Right lobe of liver (tissue), 6 donors: ENCODE results near the gene FYN. TPM values are rescaled to one million over a fixed set of nuclear protein-coding genes. Genes with fewer than 3 reads are reported as not detected.
A peak's percentile ranks its signal among the peaks of the same experiment; 100 is the strongest.

Experiments used
- ATAC-seq, 4 donors: fragments of 200-7000 bp; cut with Tn5 transposase; one replicate each; pipeline ENCODE4 v1.9.1; 2020; ENCODE audit warnings: mild to moderate bottlenecking in 4 of 4, moderate library complexity in 4 of 4
- DNase-seq, 3 donors: peaks; one replicate each; pipeline ENCODE4 v3.0.0-alpha.2; 2020
- H3K27ac ChIP-seq, 3 donors: fragments of 200-600 bp; one replicate each; pipeline ENCODE4 v1.8.0; 2022
- H3K27me3 ChIP-seq, 2 donors: fragments of 200-600 bp; one replicate each; pipeline ENCODE4 v1.8.0; 2022
- H3K36me3 ChIP-seq, 4 donors: fragments of 200-600 bp; sonication (generic) in 1 of 4; one replicate each; pipeline versions ENCODE4 v1.5.1 to v1.8.0; 2017 to 2022; ENCODE audit warnings: control low read depth in 1 of 4
- H3K4me1 ChIP-seq, 4 donors: fragments of 200-600 bp; sonication (generic) in 1 of 4; one replicate each; pipeline versions ENCODE4 v1.5.1 to v1.8.0; 2017 to 2022; ENCODE audit warnings: control low read depth in 1 of 4
- H3K4me3 ChIP-seq, 3 donors: fragments of 200-600 bp; one replicate each; pipeline ENCODE4 v1.8.0; 2022
- H3K9me3 ChIP-seq, 4 donors: fragments of 200-600 bp; sonication (generic) in 1 of 4; one replicate each; pipeline versions ENCODE4 v1.5.1 to v1.8.0; 2017 to 2022; ENCODE audit warnings: control low read depth in 1 of 4
- CTCF ChIP-seq, 4 donors: fragments of 200-600 bp in 3 of 4; fragments of 450-650 bp in 1 of 4; IDR thresholded peaks; one replicate each; pipeline versions ENCODE4 v1.5.1 to v1.8.0; 2016 to 2022; ENCODE audit warnings: antibody characterized with exemption in 4 of 4, mild to moderate bottlenecking in 2 of 4
- POLR2A ChIP-seq: fragments of 450-650 bp; IDR thresholded peaks from one replicate; pipeline ENCODE4 v1.6.1; 2017; ENCODE audit warnings: antibody characterized with exemption, mild to moderate bottlenecking
- WGBS: methylation state at CpG from one replicate; pipeline ENCODE4 v1.1.6; 2018; ENCODE audit warnings: low coverage, low lambda C conversion rate; ENCODE audit not compliant: insufficient coverage; ENCODE audit errors: missing lambda C conversion rate; 5-methylcytosine and 5-hydroxymethylcytosine counted together
- intact Hi-C, 2 donors: fragments of 100-400 bp; cut with DNase I; formaldehyde crosslinking; loops; one replicate each; pipeline versions ENCODE4 v1.11.2 to v1.14.1; 2022
- total RNA-seq, 6 experiments: library from RNA; depleted of rRNA in 2 of 6; stranded (reverse); fragments of >200 nt in 2 of 6; fragmentation: NEBNext Ultra II Directional in 3 of 6; extraction: Animal tissue kit (Norgen Biotek cat#: 25700) in 3 of 6; gene quantifications; one replicate each; pipeline versions ENCODE4 v1.1.0 to v1.2.4, GENCODE V29; 2016 to 2023
- donor health status: DM: no; HTN: yes; CAD: no.
- donor health status: DM: no; HTN: no; CAD: no.
- donor health status: DM: no; HTN: no; CAD: no.
- donor health status: DM: no; HTN: yes; CAD: no.
- donor health status: DM: no; HTN: yes; CAD: no.

Gene FYN
- total RNA-seq, 6 experiments from 2014 or later, result 16.8 to 33.7 (median 23.5) TPM

GRCh38 chr6:111825439-111826086 lies 47.7 kb downstream of the FYN start:
- no peak overlapping the region for H3K27ac ChIP-seq
- TF ChIP-seq CTCF (IDR thresholded peaks at IDR 0.05) (no peak), POLR2A (no peak)
- intact Hi-C loops, result no loop called here
- no peak overlapping the region for H3K4me3 ChIP-seq
- H3K27me3 ChIP-seq, result no peaks in the 10 kb centered on the region
- ATAC-seq, result no peak
- no peaks in the 10 kb centered on the region for H3K36me3 ChIP-seq
- H3K9me3 ChIP-seq, result no peaks in the 10 kb centered on the region
- H3K4me1 ChIP-seq, result no peaks in the 10 kb centered on the region
- WGBS, result 53% methylated on average over 4 of the region's 4 CpGs
- no peak for DNase-seq

DNA sequence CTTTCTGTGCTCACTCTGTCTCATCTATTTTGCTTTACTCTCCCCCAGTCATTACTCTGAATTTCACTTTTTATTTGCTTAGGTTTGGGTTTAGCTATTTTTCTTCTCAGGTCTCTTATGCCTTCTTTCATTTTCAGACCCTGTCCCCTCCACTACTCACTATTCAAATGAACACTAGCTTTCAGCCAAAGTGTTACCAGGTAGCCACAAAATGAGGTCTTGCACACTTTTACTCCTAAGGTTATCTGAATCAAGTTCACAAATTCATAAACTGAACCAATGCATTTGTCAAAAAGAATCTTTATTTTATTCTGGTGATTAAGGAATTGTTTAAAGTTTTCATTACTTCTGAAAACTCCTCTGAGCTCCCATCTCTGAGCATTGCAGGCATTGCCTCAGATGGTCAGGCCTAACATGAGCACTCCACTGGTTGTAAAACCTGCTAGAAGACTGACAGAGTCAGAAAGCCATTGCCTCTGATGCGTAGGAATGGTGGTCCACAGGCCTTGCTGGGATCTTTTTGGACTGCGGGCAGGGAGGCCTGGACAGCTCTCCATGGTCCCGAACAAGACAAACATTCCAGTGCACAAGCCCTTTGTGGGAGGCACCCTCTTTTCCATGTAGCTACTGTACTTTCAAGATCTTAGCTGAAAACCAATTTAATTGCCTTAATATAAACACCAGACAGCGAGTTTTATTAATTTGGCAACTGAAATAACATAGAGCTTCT lies 48.5 kb downstream of the FYN start:
- TF ChIP-seq CTCF (IDR thresholded peaks at IDR 0.05), result no peak
- TF ChIP-seq POLR2A, result no peak
- DNase-seq (no peak), ATAC-seq (no peak)
- WGBS, result 63% methylated on average over 2 of the region's 4 CpGs
- Histone ChIP-seq H3K4me1 (no peaks in the 10 kb centered on the region), H3K27me3 (no peaks in the 10 kb centered on the region), H3K36me3 (no peaks in the 10 kb centered on the region), H3K9me3 (no peaks in the 10 kb centered on the region), H3K27ac (no peak overlapping the region), H3K4me3 (no peak overlapping the region)
- intact Hi-C loops, result no loop called here

- Histone ChIP-seq H3K4me3 (no peak overlapping the region), H3K36me3 (no peaks in the 10 kb centered on the region), H3K4me1 (no peaks in the 10 kb centered on the region), H3K27me3 (no peaks in the 10 kb centered on the region), H3K27ac (no peak overlapping the region), H3K9me3 (no peaks in the 10 kb centered on the region)
- no peak for DNase-seq
- peak in 2 of 4 donors; percentile 25 to 51 for ATAC-seq
- intact Hi-C loops, result no loop called here
- 31% methylated on average over 4 of the region's 4 CpGs for WGBS
- no peak for TF ChIP-seq CTCF (IDR thresholded peaks at IDR 0.05)
- TF ChIP-seq POLR2A, result no peak
Measured at GRCh38 chr6:111823831-111824607, 49.2 kb downstream of the FYN start.

DNA sequence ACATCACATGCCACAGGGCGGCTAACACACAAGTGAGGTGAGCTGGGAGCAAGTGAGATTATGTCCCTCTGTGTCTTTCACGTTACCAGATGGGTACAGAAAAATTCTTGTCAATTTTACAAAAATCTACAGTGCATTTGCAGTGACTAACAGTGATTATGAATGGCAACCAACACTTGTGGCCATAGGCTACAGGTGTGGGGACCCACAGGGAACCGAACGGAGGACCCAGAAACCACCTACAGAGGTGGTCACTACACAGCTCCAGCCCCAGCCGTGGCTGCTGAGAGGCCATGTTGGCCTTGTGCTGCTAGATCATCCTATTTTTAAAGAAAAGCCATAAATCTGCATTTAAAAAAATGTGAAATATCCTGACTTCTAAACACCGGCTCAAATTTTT lies 50.2 kb downstream of the FYN start:
- H3K9me3 ChIP-seq, result no peaks in the 10 kb centered on the region
- no peak overlapping the region for H3K4me3 ChIP-seq
- DNase-seq (no peak), ATAC-seq (no peak)
- TF ChIP-seq POLR2A (no peak), CTCF (IDR thresholded peaks at IDR 0.05) (no peak)
- H3K36me3 ChIP-seq, result no peaks in the 10 kb centered on the region
- intact Hi-C loops, result no loop called here
- no peaks in the 10 kb centered on the region for H3K4me1 ChIP-seq
- WGBS, result 69% methylated on average over 5 of the region's 6 CpGs
- H3K27ac ChIP-seq, result no peak overlapping the region
- H3K27me3 ChIP-seq, result no peaks in the 10 kb centered on the region
